Measurements from ENCODE around the gene DHRS11.

- TF ChIP-seq RAD21 (IDR thresholded peaks at IDR 0.05; ENCODE audit: low read depth) (no peak), MAX (IDR thresholded peaks at IDR 0.05) (no peak), YY1 (IDR thresholded peaks at IDR 0.05; ENCODE audit: low read depth) (no peak), NFIC (IDR thresholded peaks at IDR 0.05) (no peak), EP300 (IDR thresholded peaks at IDR 0.05; ENCODE audit: borderline replicate concordance) (no peak), REST (IDR thresholded peaks at IDR 0.05; ENCODE audit: low read depth) (no peak), CEBPB (IDR thresholded peaks at IDR 0.05) (no peak), TCF12 (IDR thresholded peaks at IDR 0.05; ENCODE audit: low read depth) (no peak)
These were observed 21.5 kb downstream of the DHRS11 start for GRCh38 chr17:36613155-36613554.
